ENCODE measurements around the gene EFNA1.
"Not testable (repeated sequence)": the region's sequence is repeated elsewhere in the genome, so short reads cannot be mapped to it uniquely, and the experiment has no call there.

The EFNA1 gene

GRCh38 chr1:155092641-155093040 lies 35.0 kb upstream of the EFNA1 start:
- no peak for DNase-seq (ENCODE audit: low spot score)

DNA sequence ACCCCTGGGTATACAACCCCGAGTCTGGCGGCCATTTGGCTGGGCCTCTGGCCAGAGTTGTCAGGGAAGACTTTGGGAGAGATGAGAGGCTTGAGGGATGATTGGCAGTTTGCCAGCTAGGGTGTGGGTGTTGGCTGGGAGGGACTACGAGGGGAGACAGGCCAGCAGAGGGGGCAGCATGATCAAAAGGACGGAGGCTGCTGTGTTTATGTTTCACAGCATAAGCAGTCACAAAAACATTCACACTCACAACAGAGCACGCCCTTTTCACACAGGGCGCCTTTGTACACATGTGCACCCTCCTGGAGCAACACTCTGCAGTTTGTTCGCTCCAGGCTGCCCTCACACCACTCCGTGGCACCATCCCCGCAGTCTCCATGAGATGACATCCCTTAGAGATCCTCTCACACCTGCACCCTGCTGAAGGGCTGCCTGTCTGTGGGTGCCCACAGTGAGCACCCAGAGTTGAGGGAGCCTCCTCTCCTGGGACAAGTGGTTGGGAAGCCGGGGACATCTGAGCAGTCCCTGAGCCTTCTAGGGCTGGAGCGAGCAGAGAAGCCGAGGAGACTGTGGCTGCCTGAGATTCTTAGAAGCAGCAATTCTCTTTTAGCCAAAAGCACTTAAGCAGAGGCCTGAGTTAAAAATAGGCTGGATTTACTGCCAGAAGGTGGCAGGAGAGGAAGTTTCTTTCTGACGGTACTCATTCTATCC lies 33.6 kb upstream of the EFNA1 start:
- DNase-seq (ENCODE audit: low spot score): no peak

DNA sequence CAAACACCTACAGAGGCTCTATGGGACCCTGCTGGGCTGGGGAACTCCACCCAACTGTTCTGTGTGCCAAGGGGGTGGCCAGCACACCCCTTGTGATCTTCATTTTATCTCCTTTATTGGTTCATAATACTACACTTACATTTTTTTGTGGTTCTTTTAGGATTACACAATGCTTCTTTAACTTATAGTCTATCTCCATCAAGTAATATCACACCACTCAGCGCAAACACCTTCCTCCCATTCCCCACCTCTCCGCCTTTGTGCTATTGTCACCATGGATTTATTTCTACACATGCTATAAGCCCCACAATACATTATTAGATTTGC lies 33.1 kb upstream of the EFNA1 start:
- DNase-seq (ENCODE audit: low spot score): no peak

DNA sequence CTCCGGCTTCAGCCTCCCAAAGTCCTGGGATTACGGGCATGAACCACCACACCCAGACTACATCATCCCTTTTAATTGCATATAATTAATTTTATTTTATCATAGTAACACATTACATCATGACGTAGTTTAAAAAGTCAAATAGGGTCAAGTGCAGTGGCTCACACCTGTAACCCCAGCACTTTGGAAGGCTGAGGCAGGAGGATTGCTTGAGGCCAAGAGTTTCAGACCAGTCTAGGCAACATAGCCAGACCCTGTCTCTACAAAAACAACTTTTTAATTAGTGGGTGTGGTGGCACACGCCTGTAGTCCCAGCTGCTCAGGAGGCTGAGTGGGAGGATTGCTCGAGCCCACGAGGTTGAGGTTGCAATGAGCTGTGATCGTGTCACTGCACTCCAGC lies 28.3 kb upstream of the EFNA1 start:
- DNase-seq (ENCODE audit: low spot score): no peak

DNA sequence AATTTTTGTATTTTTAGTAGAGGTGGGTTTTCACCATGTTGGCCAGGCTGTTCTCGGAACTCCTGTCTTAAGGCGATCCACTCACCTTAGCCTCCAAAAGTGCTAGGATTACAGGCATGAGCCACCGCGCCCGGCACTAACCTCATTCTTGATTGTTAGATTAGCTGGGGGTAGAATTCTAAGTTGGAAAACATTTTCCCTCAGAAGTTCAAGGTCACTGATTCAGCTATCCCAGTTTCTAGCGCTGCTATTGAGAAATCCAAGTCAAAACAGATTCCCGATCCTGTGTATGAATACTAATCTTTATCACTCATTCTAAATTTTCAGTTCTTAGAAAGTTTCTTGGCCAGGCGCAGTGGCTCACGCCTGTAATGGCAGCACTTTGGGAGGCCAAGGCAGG lies 24.4 kb upstream of the EFNA1 start:
- DNase-seq (ENCODE audit: low spot score): no peak

DNA sequence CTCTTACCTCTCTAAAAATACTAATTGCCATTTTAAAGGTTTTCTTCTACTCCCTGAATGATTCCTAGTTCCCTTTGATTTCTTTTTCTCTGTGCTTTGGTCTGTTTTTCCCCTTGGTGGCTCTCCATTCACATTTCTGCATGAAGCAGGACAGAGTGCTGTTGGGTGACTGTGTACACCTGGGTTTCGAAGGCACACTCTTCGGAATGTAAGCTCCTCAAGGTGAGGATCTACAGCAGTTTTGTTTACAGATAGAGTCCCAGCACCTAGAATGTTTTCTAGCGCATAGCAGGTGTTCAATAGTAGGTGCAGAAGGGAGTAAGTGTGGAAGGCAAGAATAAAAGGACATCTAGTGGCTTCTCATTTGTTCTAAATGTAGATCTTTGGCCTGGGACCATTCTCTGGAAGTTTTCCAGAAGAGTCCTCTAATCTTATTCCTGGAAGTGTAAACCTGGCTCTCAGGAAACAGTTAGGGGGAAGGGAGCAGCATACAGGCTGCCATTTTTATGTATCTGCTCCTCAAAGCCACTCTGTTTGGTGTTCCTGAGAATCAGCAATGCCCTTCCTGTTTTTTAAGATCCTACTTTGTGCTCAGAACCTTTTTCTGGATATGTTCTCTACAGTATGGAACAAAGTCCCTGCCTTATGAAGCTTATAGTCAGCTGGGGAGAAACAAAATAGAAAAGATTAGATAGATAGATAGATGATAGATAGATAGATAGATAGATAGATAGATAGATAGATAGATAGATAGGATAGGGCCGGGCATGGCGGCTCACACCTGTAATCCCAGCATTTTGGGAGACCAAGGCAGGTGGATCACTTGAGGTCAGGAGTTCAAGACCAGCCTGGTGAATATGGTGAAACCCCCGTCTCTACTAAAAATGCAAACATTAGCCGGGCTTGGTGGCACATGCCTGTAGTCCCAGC lies 22.8 kb upstream of the EFNA1 start:
- no peak for DNase-seq (ENCODE audit: low spot score)

- DNase-seq (ENCODE audit: low spot score): no peak
Observed at GRCh38 chr1:155105604-155106011, 22.1 kb upstream of the EFNA1 start.

GRCh38 chr1:155106862-155107261 lies 20.8 kb upstream of the EFNA1 start:
- DNase-seq (ENCODE audit: low spot score): no peak

- no peak for DNase-seq (ENCODE audit: low spot score)
Observed at GRCh38 chr1:155107309-155108264, 20.1 kb upstream of the EFNA1 start.

GRCh38 chr1:155108296-155108695 lies 19.4 kb upstream of the EFNA1 start:
- DNase-seq (ENCODE audit: low spot score): no peak

- DNase-seq (ENCODE audit: low spot score): no peak
Observed at GRCh38 chr1:155110381-155110780, 17.3 kb upstream of the EFNA1 start.

- DNase-seq (ENCODE audit: low spot score): no peak
Observed at GRCh38 chr1:155110826-155111225, 16.9 kb upstream of the EFNA1 start.

DNA sequence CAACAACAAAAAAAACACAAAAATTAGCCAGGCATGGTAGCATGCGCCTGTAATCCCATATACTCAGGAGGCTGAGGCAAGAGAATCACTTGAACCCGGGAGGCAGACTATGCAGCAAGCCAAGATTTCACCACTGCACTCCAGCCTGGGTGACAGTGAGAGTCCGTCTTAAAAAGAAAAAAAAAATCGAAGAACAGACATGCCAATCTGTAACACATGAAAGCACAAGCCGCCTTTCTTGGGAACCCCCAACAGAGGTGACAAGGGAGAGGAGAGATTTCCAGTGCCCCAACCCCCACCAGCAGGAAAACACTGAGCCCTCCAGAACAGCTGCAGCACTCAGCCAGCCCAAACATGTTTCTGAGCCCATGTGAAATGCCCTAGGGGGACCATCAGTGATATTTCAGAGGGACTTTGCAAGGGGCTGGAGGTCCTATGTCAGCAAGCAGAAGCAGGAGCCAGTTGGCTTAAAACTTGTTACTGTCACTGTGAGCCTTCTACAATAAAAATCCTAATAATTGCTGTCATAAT lies 14.2 kb upstream of the EFNA1 start:
- no peak for DNase-seq (ENCODE audit: low spot score)

- no peak for DNase-seq (ENCODE audit: low spot score)
Observed at GRCh38 chr1:155116113-155116764, 11.4 kb upstream of the EFNA1 start.

DNA sequence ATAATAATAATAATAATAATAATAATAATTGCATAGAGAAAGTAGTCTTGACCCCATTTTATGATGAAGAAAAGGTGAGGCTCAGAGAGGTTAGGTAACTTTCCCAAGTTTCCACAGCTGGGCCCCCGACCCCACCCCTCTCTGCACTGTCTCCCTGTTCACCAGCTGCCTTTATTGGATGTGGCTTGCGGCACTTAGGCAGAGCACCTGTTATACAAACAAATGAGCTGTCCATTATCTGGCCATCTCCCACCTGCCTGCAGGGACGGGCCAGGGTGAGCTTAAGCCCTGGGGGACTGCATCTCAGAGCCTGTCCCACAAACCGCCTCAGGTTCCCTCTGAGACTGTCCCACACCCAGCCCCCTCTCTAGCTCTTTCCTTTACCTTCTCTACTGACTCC lies 10.1 kb upstream of the EFNA1 start:
- no peak for DNase-seq (ENCODE audit: low spot score)

DNA sequence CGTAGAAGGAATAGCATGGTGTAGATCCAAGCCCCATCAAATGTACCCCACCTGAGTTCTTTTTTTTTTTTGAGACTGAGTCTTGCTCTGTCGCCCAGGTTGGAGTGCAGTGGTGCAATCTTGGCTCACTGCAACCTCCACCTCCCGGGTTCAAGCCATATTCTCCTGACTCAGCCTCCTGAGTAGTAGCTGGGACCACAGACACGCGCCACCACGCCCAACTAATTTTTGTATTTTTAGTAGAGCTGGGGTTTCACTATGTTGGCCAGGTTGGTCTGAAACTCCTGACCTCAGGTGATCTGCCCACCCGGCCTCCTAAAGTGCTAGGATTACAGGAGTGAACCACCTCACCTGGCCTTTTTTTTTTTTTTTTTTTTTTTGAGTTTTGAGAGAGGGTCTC lies 9.6 kb upstream of the EFNA1 start:
- not testable (repeated sequence) for DNase-seq (ENCODE audit: low spot score)

- no peak for DNase-seq (ENCODE audit: low spot score)
Observed at GRCh38 chr1:155120253-155120652, 7.4 kb upstream of the EFNA1 start.

- DNase-seq (ENCODE audit: low spot score): no peak
Observed at GRCh38 chr1:155121249-155121648, 6.4 kb upstream of the EFNA1 start.

GRCh38 chr1:155122308-155122707 lies 5.4 kb upstream of the EFNA1 start:
- no peak for DNase-seq (ENCODE audit: low spot score)

DNA sequence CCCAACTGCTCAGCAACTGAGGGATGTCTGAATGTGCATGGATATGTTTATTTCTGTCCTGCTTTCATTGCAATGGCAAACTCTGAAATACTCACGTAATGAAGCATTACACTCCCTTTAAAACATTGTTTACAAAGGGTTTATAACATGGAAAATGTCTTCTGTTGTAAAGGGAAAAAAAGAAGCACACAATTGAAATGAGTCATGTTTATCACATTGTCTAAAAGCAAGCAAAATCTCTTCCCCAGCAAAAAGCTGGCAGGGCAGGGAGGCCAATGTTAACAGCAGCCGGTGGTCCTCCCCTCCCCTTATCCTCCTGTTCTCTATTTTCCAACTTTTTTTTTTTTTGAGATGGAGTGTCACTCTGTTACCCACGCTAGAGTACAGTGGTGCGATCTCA lies 3.9 kb upstream of the EFNA1 start:
- DNase-seq (ENCODE audit: low spot score): no peak

Data from left forelimb (tissue), 1 donor.